CD14-positive monocyte (primary cell): ENCODE measurements around the gene GRM4. TPM values are rescaled to one million over a fixed set of nuclear protein-coding genes. Genes with fewer than 3 reads are reported as not detected.

Experiments
- DNase-seq, 3 donors: peaks; one replicate each; pipeline ENCODE4 v3.0.0-alpha.2; 2011 to 2022
- H2AFZ ChIP-seq: 2 replicates; pipeline ENCODE4 v1.6.0; 2012; ENCODE audit warnings: mild to moderate bottlenecking, low read depth, low read length, inconsistent platforms; ENCODE audit not compliant: insufficient read depth, poor library complexity, severe bottlenecking
- H3K27ac ChIP-seq, 2 donors: 1 replicate in 1 of 2; 2 replicates in 1 of 2; pipeline ENCODE4 v1.5.1; 2012 to 2013; ENCODE audit warnings: low read length in 2 of 2, control low read depth in 1 of 2, inconsistent platforms in 1 of 2, low read depth in 1 of 2, mild to moderate bottlenecking in 1 of 2
- H3K27me3 ChIP-seq, 2 donors: one replicate each; pipeline versions ENCODE4 v1.6.0 to v1.6.1; 2011 to 2013; ENCODE audit warnings: low read length in 2 of 2; ENCODE audit not compliant: control insufficient read depth in 2 of 2, insufficient read depth in 2 of 2
- H3K36me3 ChIP-seq, 2 donors: replicated peaks in 1 of 2; 1 replicate in 1 of 2; 2 replicates in 1 of 2; pipeline versions ENCODE4 v1.5.1 to v1.6.1; 2012 to 2013; ENCODE audit warnings: low read length in 2 of 2, control low read depth in 1 of 2, inconsistent platforms in 1 of 2, mild to moderate bottlenecking in 1 of 2; ENCODE audit not compliant: insufficient read depth in 2 of 2, control insufficient read depth in 1 of 2
- H3K4me1 ChIP-seq, 2 donors: 1 replicate in 1 of 2; 2 replicates in 1 of 2; pipeline versions ENCODE4 v1.5.1 to v1.6.1; 2012 to 2013; ENCODE audit warnings: low read length in 2 of 2, control low read depth in 1 of 2, inconsistent platforms in 1 of 2, mild to moderate bottlenecking in 1 of 2, moderate library complexity in 1 of 2; ENCODE audit not compliant: insufficient read depth in 2 of 2, control insufficient read depth in 1 of 2
- H3K4me2 ChIP-seq: replicated peaks from 2 replicates; pipeline ENCODE3; 2012; ENCODE audit warnings: low read length, moderate library complexity, mild to moderate bottlenecking; ENCODE audit not compliant: poor library complexity, severe bottlenecking; ENCODE audit errors: extremely low read depth
- H3K4me3 ChIP-seq, 3 experiments: fragments of 200-600 bp in 1 of 3; sonication (generic) in 1 of 3; replicated peaks in 1 of 3; 1 replicate in 2 of 3; 2 replicates in 1 of 3; pipeline ENCODE4 v1.5.1; 2011 to 2013; ENCODE audit warnings: low read length in 3 of 3, mild to moderate bottlenecking in 3 of 3, control low read depth in 2 of 3, low read depth in 2 of 3, inconsistent platforms in 1 of 3, moderate library complexity in 1 of 3
- H3K79me2 ChIP-seq: 2 replicates; pipeline ENCODE4 v1.6.0; 2012; ENCODE audit warnings: mild to moderate bottlenecking, control low read depth, inconsistent platforms, low read length, moderate library complexity; ENCODE audit not compliant: insufficient read depth
- H3K9ac ChIP-seq: 2 replicates; pipeline ENCODE4 v1.6.0; 2017; ENCODE audit warnings: low read length, mild to moderate bottlenecking; ENCODE audit not compliant: insufficient read depth, poor library complexity, severe bottlenecking
- H3K9me3 ChIP-seq, 2 donors: replicated peaks in 1 of 2; 1 replicate in 1 of 2; 2 replicates in 1 of 2; pipeline versions ENCODE4 v1.5.1 to v1.6.1; 2012 to 2013; ENCODE audit warnings: low read length in 2 of 2, control low read depth in 1 of 2; ENCODE audit not compliant: control insufficient read depth in 1 of 2, insufficient read depth in 1 of 2
- H4K20me1 ChIP-seq: 2 replicates; pipeline ENCODE4 v1.6.0; 2012; ENCODE audit warnings: mild to moderate bottlenecking, low read length, control low read depth, moderate library complexity; ENCODE audit not compliant: insufficient read depth
- H3K27ac Mint-ChIP-seq, 7 donors: one replicate each; pipeline ENCODE4 v1.8.0; 2020; ENCODE audit warnings: mild to moderate bottlenecking in 7 of 7, mixed read lengths in 7 of 7, moderate library complexity in 6 of 7, inconsistent platforms in 2 of 7
- H3K27me3 Mint-ChIP-seq, 3 donors: one replicate each; pipeline ENCODE4 v1.8.0; 2021 to 2022; ENCODE audit warnings: low read depth in 3 of 3, mild to moderate bottlenecking in 3 of 3, mixed read lengths in 3 of 3, moderate library complexity in 3 of 3, inconsistent platforms in 1 of 3
- H3K36me3 Mint-ChIP-seq, 2 donors: one replicate each; pipeline ENCODE4 v1.8.0; 2020; ENCODE audit warnings: mixed read lengths in 2 of 2, inconsistent platforms in 1 of 2, mild to moderate bottlenecking in 1 of 2
- H3K4me1 Mint-ChIP-seq: one replicate; pipeline ENCODE4 v1.8.0; 2020; ENCODE audit warnings: mild to moderate bottlenecking, mixed read lengths
- H3K4me3 Mint-ChIP-seq, 2 donors: one replicate each; pipeline ENCODE4 v1.8.0; 2020; ENCODE audit warnings: mild to moderate bottlenecking in 2 of 2, mixed read lengths in 2 of 2, moderate library complexity in 1 of 2
- H3K9me3 Mint-ChIP-seq, 7 donors: one replicate each; pipeline ENCODE4 v1.8.0; 2020 to 2022; ENCODE audit warnings: mixed read lengths in 7 of 7, mild to moderate bottlenecking in 6 of 7, moderate library complexity in 6 of 7, inconsistent platforms in 2 of 7
- WGBS: methylation state at CpG from one replicate; pipeline ENCODE4 v1.1.5; 2013; ENCODE audit warnings: missing lambda C conversion rate; ENCODE audit not compliant: insufficient coverage; 5-methylcytosine and 5-hydroxymethylcytosine counted together
- intact Hi-C, 2 donors: fragments of 100-400 bp; cut with micrococcal nuclease; formaldehyde crosslinking; loops; one replicate each; pipeline versions ENCODE4 v1.15.0 to v1.15.1; 2023
- polyA plus RNA-seq, 3 donors: library from polyadenylated mRNA; depleted of rRNA in 1 of 3; unstranded in 2 of 3; stranded (reverse) in 1 of 3; fragments of 300-500 nt in 2 of 3; fragments of >200 nt in 1 of 3; fragmentation: Illumina TruSeq in 2 of 3; gene quantifications; 1 replicate in 2 of 3; 2 replicates in 1 of 3; pipeline ENCODE4 v1.2.3, GENCODE V29; 2012 to 2021
- TF ChIP-seq, protein P1 (sequence below): fragments of 200-600 bp; IDR thresholded peaks from one replicate; pipeline ENCODE4 v1.8.0; 2022; ENCODE audit warnings: antibody characterized with exemption, mild to moderate bottlenecking

The GRM4 gene
- polyA plus RNA-seq, 3 donors, result not detected

DNA sequence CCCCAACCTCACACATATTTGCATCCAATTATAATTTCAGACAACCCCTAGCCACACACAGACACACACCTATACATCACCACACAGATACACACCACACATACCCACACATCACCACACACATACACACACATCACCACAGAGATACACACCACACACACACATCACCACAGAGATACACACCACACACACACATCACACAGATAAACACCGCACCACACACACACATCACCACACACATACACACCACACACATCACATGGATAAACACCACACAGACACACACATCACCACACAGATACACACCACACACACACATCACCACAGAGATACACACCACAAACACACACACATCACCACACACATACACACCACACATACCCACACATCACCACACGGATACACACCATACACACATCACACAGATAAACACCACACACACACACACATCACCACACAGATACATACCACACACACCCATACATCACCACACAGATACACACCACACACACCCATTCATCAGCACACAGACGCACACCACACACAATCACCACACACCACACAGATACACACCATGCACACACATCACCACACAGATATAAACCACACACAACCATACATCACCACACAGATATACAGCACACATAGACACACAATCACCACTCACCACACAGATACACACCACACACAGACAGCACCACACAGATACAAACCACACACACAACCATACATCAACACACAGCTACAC is 74.6 kb downstream of the GRM4 start:
- peaks cover 5 to 11% of the 10 kb centered on the region in 2 donors for H3K9me3 ChIP-seq
- intact Hi-C loops, result no loop called here
- H3K27me3 Mint-ChIP-seq, result peaks cover 0 to 2% (median 0%) of the 10 kb centered on the region in 3 donors
- no peak overlapping the region for H2AFZ ChIP-seq
- H3K4me1 Mint-ChIP-seq, result no peaks in the 10 kb centered on the region
- H3K4me3 Mint-ChIP-seq, result no peak overlapping the region
- H4K20me1 ChIP-seq, result no peaks in the 10 kb centered on the region
- DNase-seq, result no peak
- no peak overlapping the region for H3K27ac ChIP-seq
- H3K27me3 ChIP-seq, result no peaks in the 10 kb centered on the region
- H3K9me3 Mint-ChIP-seq, result no peaks in the 10 kb centered on the region
- no peaks in the 10 kb centered on the region for H3K36me3 ChIP-seq
- no peaks in the 10 kb centered on the region for H3K36me3 Mint-ChIP-seq
- H3K4me1 ChIP-seq, result no peaks in the 10 kb centered on the region
- TF ChIP-seq, protein P1, sequence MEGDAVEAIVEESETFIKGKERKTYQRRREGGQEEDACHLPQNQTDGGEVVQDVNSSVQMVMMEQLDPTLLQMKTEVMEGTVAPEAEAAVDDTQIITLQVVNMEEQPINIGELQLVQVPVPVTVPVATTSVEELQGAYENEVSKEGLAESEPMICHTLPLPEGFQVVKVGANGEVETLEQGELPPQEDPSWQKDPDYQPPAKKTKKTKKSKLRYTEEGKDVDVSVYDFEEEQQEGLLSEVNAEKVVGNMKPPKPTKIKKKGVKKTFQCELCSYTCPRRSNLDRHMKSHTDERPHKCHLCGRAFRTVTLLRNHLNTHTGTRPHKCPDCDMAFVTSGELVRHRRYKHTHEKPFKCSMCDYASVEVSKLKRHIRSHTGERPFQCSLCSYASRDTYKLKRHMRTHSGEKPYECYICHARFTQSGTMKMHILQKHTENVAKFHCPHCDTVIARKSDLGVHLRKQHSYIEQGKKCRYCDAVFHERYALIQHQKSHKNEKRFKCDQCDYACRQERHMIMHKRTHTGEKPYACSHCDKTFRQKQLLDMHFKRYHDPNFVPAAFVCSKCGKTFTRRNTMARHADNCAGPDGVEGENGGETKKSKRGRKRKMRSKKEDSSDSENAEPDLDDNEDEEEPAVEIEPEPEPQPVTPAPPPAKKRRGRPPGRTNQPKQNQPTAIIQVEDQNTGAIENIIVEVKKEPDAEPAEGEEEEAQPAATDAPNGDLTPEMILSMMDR, result no peak
- no peaks in the 10 kb centered on the region for H3K79me2 ChIP-seq
- H3K4me3 ChIP-seq, result no peak overlapping the region
- H3K4me2 ChIP-seq, result no peak overlapping the region
- H3K27ac Mint-ChIP-seq, result no peak overlapping the region
- no peak overlapping the region for H3K9ac ChIP-seq
- 93% methylated on average over 2 of the region's 3 CpGs for WGBS

GRCh38 chr6:34070315-34071135 is 75.4 kb downstream of the GRM4 start:
- peaks cover 5 to 11% of the 10 kb centered on the region in 2 donors for H3K9me3 ChIP-seq
- H3K4me3 Mint-ChIP-seq, result no peak overlapping the region
- intact Hi-C loops, result no loop called here
- no peaks in the 10 kb centered on the region for H3K27me3 ChIP-seq
- no peak overlapping the region for H3K4me3 ChIP-seq
- no peak overlapping the region for H3K27ac ChIP-seq
- no peaks in the 10 kb centered on the region for H4K20me1 ChIP-seq
- H3K4me1 Mint-ChIP-seq, result no peaks in the 10 kb centered on the region
- TF ChIP-seq, protein P1, result no peak
- H3K27me3 Mint-ChIP-seq, result peaks cover 0 to 2% (median 0%) of the 10 kb centered on the region in 3 donors
- H3K4me1 ChIP-seq, result no peaks in the 10 kb centered on the region
- H3K27ac Mint-ChIP-seq, result no peak overlapping the region
- H3K9me3 Mint-ChIP-seq, result no peaks in the 10 kb centered on the region
- H3K9ac ChIP-seq, result no peak overlapping the region
- H3K36me3 Mint-ChIP-seq, result no peaks in the 10 kb centered on the region
- no peak overlapping the region for H2AFZ ChIP-seq
- no peak overlapping the region for H3K4me2 ChIP-seq
- 90% methylated on average over 11 of the region's 15 CpGs for WGBS
- no peak for DNase-seq
- no peaks in the 10 kb centered on the region for H3K79me2 ChIP-seq
- no peaks in the 10 kb centered on the region for H3K36me3 ChIP-seq
